GM19324 (cell line): Measurements from ENCODE around the gene CDX2.

Source experiments
- ATAC-seq: cut with Tn5 transposase; IDR thresholded peaks from one replicate; pipeline ENCODE4 v1.9.1; 2021; ENCODE audit warnings: mild to moderate bottlenecking, moderate library complexity; ENCODE audit not compliant: unreplicated experiment, low FRiP score

The CDX2 gene

GRCh38 chr13:27919934-27920676 is 49.0 kb downstream of the CDX2 start, which contains the start of gene PDX1:
Gene PDX1, plus strand, starts transcription at chr13:27920000. Its CDS starts 139 bp downstream, at chr13:27920139.
- ATAC-seq: no peak

GRCh38 chr13:27919659-27919933 is 49.5 kb downstream of the CDX2 start:
- no peak for ATAC-seq

DNA sequence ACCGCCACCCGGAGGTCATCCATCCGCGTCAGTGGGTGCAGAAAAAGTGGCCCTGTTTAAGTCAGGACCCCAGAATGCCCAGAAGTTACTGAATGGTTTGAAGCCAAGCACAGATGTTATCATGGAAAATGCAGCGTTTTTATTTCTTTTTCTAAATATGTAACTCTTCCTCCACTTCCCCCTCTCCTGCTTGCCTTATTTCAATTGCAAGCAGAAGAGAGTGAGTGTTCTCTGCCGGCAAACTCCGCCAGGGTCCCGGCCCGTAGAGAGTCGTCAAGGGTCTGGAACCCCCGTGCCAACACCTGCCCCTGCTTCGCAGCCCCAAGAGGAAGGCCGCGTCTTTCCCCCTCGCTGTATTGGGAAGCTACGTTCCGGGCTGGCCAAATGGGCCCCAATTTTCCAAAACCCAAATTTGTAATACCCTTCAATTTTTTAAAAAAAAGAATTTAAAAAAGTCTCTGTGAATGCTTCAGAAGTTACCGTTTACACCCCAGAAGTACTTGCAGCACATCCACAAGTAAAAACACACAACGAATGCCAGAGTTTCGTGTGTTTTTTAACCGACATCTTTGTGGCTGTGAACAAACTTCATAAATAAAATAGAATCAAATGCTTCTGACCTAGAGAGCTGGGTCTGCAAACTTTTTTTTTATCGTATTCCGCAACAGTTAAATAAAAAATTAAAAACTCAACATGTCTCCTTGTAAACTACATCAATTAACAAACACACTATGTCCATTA is 50.0 kb downstream of the CDX2 start:
- ATAC-seq: no peak

GRCh38 chr13:27918041-27918917 is 50.8 kb downstream of the CDX2 start:
- no peak for ATAC-seq

GRCh38 chr13:27917121-27917947 is 51.8 kb downstream of the CDX2 start:
- ATAC-seq: no peak

DNA sequence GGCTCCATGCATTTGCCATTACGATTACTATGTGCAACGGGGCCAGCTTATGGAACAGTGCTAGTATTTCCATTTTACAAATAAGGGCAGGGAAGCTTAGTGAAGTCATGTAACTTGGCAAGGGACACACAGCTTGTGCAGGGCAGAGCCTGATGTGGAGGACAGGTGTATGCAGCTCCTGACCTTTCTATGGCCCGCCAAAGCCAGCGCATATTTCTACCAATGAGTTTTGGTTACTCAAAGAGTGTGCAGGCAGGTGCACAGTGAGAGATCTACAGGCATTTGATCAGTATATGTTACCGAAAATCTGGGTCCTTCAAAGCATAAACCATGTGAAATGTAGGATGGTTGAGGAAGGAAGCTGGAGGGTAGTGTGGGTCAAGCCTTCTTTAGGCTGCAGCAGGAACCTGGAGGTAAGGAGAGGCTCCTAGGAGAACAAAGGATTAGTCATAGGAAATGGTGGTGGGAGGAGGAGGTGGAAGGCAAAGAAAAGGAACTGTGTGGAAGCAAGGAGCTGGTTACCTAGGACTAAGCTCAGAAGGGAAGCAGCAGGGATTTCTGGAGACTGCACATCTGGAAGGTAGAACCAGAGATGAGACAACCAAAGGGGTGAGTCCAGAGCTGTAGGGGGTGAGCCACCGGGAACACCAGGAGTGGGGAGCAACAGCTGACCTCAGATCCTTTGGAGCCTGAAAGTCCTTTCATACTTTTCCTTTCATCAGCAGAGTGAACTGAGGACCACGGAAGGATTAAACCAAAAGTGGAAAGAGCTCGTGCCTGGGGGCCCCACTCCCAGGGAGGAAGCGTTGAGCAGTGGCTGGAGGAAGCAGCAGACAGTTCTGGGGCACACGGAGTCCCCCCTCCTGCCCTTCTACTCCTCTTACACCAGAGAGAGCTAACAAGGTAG is 53.6 kb downstream of the CDX2 start:
- ATAC-seq: no peak

DNA sequence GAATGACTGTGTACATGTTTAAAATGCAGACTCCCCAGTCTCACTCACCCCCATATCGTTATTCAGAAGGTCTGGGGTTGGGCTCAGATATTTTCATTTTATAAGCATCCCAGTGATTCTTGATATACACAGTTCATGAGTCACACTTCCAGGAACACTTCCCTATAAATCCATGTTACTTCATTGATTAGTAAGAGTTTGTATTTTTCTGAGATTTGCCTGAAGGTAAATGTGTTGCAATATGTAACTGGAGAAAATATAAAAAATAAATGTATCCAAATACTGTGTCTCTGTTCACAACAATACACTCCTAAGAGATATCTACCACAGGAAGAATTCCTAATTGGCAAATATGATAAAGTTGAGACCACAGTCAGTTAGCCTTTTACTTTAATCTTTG is 56.0 kb downstream of the CDX2 start:
- no peak for ATAC-seq

GRCh38 chr13:27911521-27911920 is 57.6 kb downstream of the CDX2 start:
- no peak for ATAC-seq
